Small intestine (tissue), 16 donors: ENCODE measurements around the gene BEND4. TPM values are rescaled to one million over a fixed set of nuclear protein-coding genes. Genes with fewer than 3 reads are reported as not detected.
A peak's percentile ranks its signal among the peaks of the same experiment; 100 is the strongest.
"Not testable (repeated sequence)": the region's sequence is repeated elsewhere in the genome, so short reads cannot be mapped to it uniquely, and the experiment has no call there.

ENCODE experiments used
- DNase-seq, 2 donors: peaks; one replicate each; pipeline versions ENCODE4 v3.0.0 to v3.0.0-alpha.2; 2013
- FAIRE-seq: peaks from 2 replicates; lab custom pipeline; 2012; peaks lifted over from hg19 to GRCh38; lab: Jason Lieb, UNC
- H3K27ac ChIP-seq, 3 donors: one replicate each; pipeline ENCODE4 v1.5.1; 2013; ENCODE audit warnings: low read length in 2 of 3, mild to moderate bottlenecking in 2 of 3, control low read depth in 1 of 3, inconsistent platforms in 1 of 3, low read depth in 1 of 3, moderate library complexity in 1 of 3
- H3K27me3 ChIP-seq, 3 donors: one replicate each; pipeline ENCODE4 v1.6.1; 2013; ENCODE audit warnings: low read length in 3 of 3, inconsistent platforms in 1 of 3; ENCODE audit not compliant: control insufficient read depth in 3 of 3, insufficient read depth in 3 of 3
- H3K36me3 ChIP-seq, 3 donors: one replicate each; pipeline ENCODE4 v1.6.1; 2013; ENCODE audit warnings: low read length in 3 of 3, inconsistent platforms in 1 of 3, low read depth in 1 of 3, mild to moderate bottlenecking in 1 of 3, moderate library complexity in 1 of 3; ENCODE audit not compliant: control insufficient read depth in 3 of 3, insufficient read depth in 2 of 3
- H3K4me1 ChIP-seq, 3 donors: one replicate each; pipeline ENCODE4 v1.6.1; 2013; ENCODE audit warnings: low read length in 2 of 3, inconsistent platforms in 1 of 3, low read depth in 1 of 3, mild to moderate bottlenecking in 1 of 3, moderate library complexity in 1 of 3; ENCODE audit not compliant: control insufficient read depth in 3 of 3, insufficient read depth in 2 of 3
- H3K4me3 ChIP-seq, 3 donors: one replicate each; pipeline ENCODE4 v1.5.1; 2013; ENCODE audit warnings: low read length in 3 of 3, control low read depth in 1 of 3, inconsistent platforms in 1 of 3, low read depth in 1 of 3, mild to moderate bottlenecking in 1 of 3, moderate library complexity in 1 of 3
- H3K9me3 ChIP-seq, 2 donors: one replicate each; pipeline ENCODE4 v1.6.1; 2013; ENCODE audit warnings: low read depth in 1 of 2, low read length in 1 of 2; ENCODE audit not compliant: control insufficient read depth in 2 of 2, insufficient read depth in 1 of 2
- WGBS, 3 donors: extraction: QIAGEN DNeasy Blood & Tissue Kit; methylation state at CpG; one replicate each; pipeline ENCODE4 v1.1.7; 2013; 5-methylcytosine and 5-hydroxymethylcytosine counted together
- long read RNA-seq, 10 donors: transcript quantifications; one replicate each; lab custom pipeline, GENCODE V29; 2026
- polyA plus RNA-seq, 4 donors: library from polyadenylated mRNA; stranded (reverse) in 3 of 4; unstranded in 1 of 4; fragments of 200-250 nt in 3 of 4; fragments of 120-200 nt in 1 of 4; gene quantifications; one replicate each; pipeline versions ENCODE4 v1.2.1 to v1.2.3, GENCODE V29; 2013
- donor health status: healthy with polysubstance abuse.
- donor health status: control.
- donor health status: control.
- donor health status: Bipolar disorder and iron deficiency.
- donor health status: healthy.

The BEND4 gene
- 1 to 10 TPM in 1 of 4 donors, under 1 TPM in 1, not detected in 2; 0.10 to 1.8 TPM for polyA plus RNA-seq
- long read RNA-seq, donor 1: 0 reads
- long read RNA-seq, donor 2: 0 reads
- long read RNA-seq, donor 3: 0 reads
- long read RNA-seq, donor 4: 0 reads
- long read RNA-seq, donor 5: 0 reads
- long read RNA-seq, donor 6: 0 reads
- long read RNA-seq, donor 7: 0 reads
- long read RNA-seq, donor 8: 0 reads
- long read RNA-seq, donor 9: 0 reads
- long read RNA-seq, donor 10: 0 reads

GRCh38 chr4:42152507-42153504, at the start of gene BEND4:
TSS of gene BEND4 (minus strand) at chr4:42152655. CDS start at chr4:42152143, 512 bp downstream.
- Histone ChIP-seq H3K27ac (no peak within 1 kb of the TSS), H3K36me3 (no peaks in the 10 kb centered on the region), H3K4me3 (peak within 1 kb of the TSS; percentile 35 to 54 (median 36)), H3K9me3 (no peaks in the 10 kb centered on the region), H3K27me3 (peaks cover 8 to 38% (median 12%) of the 10 kb centered on the region in 3 donors), H3K4me1 (peaks cover 0 to 4% (median 2%) of the 10 kb centered on the region in 3 donors)
- 11 to 19% (median 17%) methylated on average over 45 to 49 of the region's 49 CpGs for WGBS, 3 donors
- peak in 1 of 2 donors; percentile 31 for DNase-seq
- no peak for FAIRE-seq

GRCh38 chr4:42197341-42197740, 44.9 kb upstream of the BEND4 start:
- Histone ChIP-seq H3K4me1 (no peaks in the 10 kb centered on the region), H3K27ac (no peak overlapping the region), H3K27me3 (no peaks in the 10 kb centered on the region), H3K36me3 (no peaks in the 10 kb centered on the region), H3K4me3 (no peak overlapping the region), H3K9me3 (no peaks in the 10 kb centered on the region)
- FAIRE-seq (no peak), DNase-seq (no peak)
- WGBS, 3 donors: 69 to 82% (median 73%) methylated on average over 5 of the region's 5 CpGs

- Histone ChIP-seq H3K4me3 (no peak overlapping the region), H3K36me3 (no peaks in the 10 kb centered on the region), H3K4me1 (no peaks in the 10 kb centered on the region), H3K9me3 (no peaks in the 10 kb centered on the region), H3K27me3 (no peaks in the 10 kb centered on the region), H3K27ac (no peak overlapping the region)
- WGBS, 3 donors: 63 to 76% (median 72%) methylated on average over 2 of the region's 2 CpGs
- DNase-seq: no peak
- no peak for FAIRE-seq
Observed at GRCh38 chr4:42172921-42173320, 20.5 kb upstream of the BEND4 start.

- no peak overlapping the region for H3K4me3 ChIP-seq
- H3K4me1 ChIP-seq: no peaks in the 10 kb centered on the region
- no peaks in the 10 kb centered on the region for H3K36me3 ChIP-seq
- no peaks in the 10 kb centered on the region for H3K9me3 ChIP-seq
- H3K27ac ChIP-seq: no peak overlapping the region
- WGBS, 3 donors: 80 to 91% (median 87%) methylated on average over 5 of the region's 5 CpGs
- no peaks in the 10 kb centered on the region for H3K27me3 ChIP-seq
- DNase-seq: no peak
- no peak for FAIRE-seq
Observed at GRCh38 chr4:42172128-42172790, 19.8 kb upstream of the BEND4 start.

- H3K4me1 ChIP-seq: no peaks in the 10 kb centered on the region
- WGBS, 3 donors: 59 to 81% (median 70%) methylated on average over 5 of the region's 5 CpGs
Observed at GRCh38 chr4:42167709-42168108, 15.3 kb upstream of the BEND4 start.

GRCh38 chr4:42166186-42166585, 13.7 kb upstream of the BEND4 start:
- not testable (repeated sequence) for H3K4me1 ChIP-seq, H3K27me3 ChIP-seq, H3K36me3 ChIP-seq, DNase-seq, FAIRE-seq, H3K27ac ChIP-seq, H3K4me3 ChIP-seq, H3K9me3 ChIP-seq
- WGBS, 3 donors: 82 to 90% (median 85%) methylated on average over 6 of the region's 6 CpGs

More at GRCh38 chr4:42167709-42168108, 15.3 kb upstream of the BEND4 start:
- H3K4me3 ChIP-seq: no peak overlapping the region
- DNase-seq (no peak), FAIRE-seq (no peak)
- no peaks in the 10 kb centered on the region for H3K36me3 ChIP-seq
- H3K27me3 ChIP-seq: no peaks in the 10 kb centered on the region
- H3K27ac ChIP-seq: no peak overlapping the region
- H3K9me3 ChIP-seq: no peaks in the 10 kb centered on the region

- no peaks in the 10 kb centered on the region for H3K9me3 ChIP-seq
- H3K27me3 ChIP-seq: peaks cover 0 to 2% (median 0%) of the 10 kb centered on the region in 3 donors
- H3K4me3 ChIP-seq: no peak overlapping the region
- 82 to 92% (median 87%) methylated on average over 8 of the region's 8 CpGs for WGBS, 3 donors
- H3K27ac ChIP-seq: no peak overlapping the region
- DNase-seq (no peak), FAIRE-seq (no peak)
- no peaks in the 10 kb centered on the region for H3K36me3 ChIP-seq
- no peaks in the 10 kb centered on the region for H3K4me1 ChIP-seq
Observed at GRCh38 chr4:42159271-42160001, 7.0 kb upstream of the BEND4 start.
